Measurements from ENCODE around the gene RASAL1.
"Not testable (repeated sequence)": the region's sequence is repeated elsewhere in the genome, so short reads cannot be mapped to it uniquely, and the experiment has no call there.

RASAL1 gene

GRCh38 chr12:113142173-113142885, 6.8 kb upstream of the RASAL1 start:
- DNase-seq (ENCODE audit: low read depth, low spot score), result no peak

GRCh38 chr12:113141716-113142115, 6.2 kb upstream of the RASAL1 start:
- DNase-seq (ENCODE audit: low read depth, low spot score), result not testable (repeated sequence)

DNA sequence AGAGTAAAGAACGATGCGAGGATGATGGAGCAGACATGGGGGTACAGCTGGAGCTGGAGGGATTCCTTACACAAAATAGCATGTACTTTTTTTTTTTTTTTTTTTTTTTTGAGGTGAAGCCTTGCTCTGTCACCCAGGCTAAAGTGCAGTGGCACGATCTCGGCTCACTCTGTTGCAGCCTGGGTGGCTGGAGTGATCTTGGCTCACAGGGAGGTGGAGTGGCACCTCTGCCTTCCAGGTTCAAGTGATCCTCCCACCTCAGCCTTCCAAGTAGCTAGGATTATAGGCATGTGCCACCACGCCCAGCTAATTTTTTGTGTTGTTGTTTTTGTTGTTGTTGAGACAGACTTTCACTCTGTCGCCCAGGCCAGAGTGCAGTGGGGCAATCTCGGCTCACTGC, 5.1 kb upstream of the RASAL1 start:
- no peak for DNase-seq (ENCODE audit: low read depth, low spot score)

GRCh38 chr12:113138826-113139225, 3.3 kb upstream of the RASAL1 start:
- no peak for DNase-seq (ENCODE audit: low read depth, low spot score)

DNA sequence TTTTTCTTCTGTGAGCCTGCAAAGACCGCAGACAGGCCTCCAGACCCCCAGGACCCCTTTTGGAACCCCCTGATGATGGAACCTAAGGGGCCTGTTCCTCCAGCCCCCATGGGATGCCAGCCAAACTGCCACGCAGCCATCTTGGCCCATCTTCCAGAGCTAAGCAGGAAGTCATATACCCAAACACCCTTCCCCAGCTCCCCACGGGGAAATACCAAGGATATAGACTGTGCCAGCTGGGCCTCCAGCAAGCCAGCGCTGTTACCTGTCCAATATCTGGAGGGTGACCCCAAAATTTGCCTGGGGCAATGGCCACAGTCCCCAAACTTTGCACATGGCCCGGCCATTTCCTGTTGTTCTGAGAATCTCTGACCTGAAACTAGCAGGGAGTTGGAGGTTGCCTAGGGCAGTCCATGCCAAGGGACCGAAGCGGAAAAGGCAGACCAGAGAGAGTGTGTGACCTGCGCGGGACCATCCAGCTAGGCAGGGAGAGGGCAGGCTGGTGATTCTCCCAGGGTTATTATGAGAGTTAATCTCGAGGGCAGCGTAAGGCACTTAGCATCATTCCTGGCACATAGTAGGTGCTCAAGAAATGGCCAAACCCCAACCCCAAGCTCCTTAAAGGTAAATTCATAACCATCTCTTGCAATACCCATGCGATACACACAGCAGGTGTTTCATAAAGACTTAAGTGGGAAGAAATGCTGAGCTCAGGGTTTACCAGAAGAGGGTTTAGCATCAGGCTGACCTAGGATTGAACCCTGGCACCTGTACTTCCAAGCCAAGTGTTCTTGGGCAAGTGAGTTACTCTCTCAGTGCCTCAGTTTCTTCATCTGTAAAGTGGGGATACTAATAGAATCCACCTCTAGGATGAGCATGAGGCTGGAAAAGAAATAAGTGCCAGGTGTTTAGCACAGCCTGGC, 2.6 kb upstream of the RASAL1 start:
- DNase-seq (ENCODE audit: low read depth, low spot score), result no peak

GRCh38 chr12:113136990-113137511, 1.5 kb upstream of the RASAL1 start:
- DNase-seq (ENCODE audit: low read depth, low spot score), result no peak

DNA sequence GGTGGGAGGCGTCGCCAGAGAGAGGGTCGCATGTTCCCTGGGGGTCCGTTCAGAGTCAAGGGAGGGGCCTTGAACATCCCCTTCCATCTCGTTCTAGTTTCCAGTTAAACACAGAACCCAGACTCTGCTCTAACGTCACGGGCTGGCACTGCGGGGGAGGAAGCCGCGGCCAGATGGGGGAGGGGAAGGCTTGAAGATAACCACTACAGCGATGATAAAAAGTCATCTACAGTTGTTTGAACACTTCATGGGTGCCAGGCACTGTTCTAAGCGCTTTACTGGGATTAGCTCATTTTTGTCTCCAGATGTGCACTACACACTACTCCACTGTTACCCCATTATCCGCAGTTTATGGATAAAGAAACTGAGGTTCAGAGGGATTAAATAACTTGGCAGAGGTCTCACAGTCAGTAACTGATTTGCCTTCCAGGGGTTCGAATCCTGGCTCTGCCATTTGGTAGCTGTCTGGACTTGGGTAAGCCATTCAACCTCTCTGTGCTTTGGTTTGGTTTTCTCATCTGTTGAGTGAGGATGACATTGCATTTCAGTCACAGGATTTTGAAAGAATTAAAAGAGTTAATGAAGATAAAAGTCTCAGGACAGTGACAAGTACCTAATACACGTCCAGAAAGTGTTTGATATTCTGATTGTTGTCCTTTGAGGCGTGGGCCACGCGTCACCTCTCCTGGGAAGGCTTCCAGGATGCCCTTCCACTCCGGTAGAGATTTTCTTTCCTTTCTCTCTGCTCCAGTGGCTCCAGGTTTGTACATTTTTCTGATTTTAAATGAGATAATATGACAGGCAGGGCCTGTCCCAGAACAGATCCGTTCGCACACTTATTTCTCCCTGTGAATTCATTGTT, 798 bp upstream of the RASAL1 start:
- DNase-seq (ENCODE audit: low read depth, low spot score), result peak; percentile 11

DNA sequence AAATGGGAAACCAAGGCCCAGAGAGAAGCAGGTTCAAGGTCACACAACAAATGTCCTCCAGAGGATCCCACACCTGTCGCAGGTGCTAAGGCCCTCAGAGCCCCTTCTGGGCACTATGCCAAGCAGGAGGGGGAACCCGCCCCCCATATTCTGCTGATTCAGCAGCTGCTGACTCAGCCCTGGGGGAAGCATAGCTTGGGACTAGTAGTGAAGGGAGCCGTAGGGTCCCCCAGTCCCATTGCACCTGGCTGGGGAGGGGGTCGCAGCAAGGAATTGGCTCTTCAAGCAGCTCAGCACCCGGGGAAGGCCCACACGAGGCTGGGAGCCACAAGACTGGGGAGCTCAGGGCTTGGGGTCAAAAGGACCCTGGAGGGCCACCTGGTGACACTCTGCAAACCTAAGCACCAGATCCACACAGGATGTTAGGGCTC, 1.0 kb downstream of the RASAL1 start:
- no peak for DNase-seq (ENCODE audit: low read depth, low spot score)

GRCh38 chr12:113134071-113134470, 1.5 kb downstream of the RASAL1 start:
- no peak for DNase-seq (ENCODE audit: low read depth, low spot score)

DNA sequence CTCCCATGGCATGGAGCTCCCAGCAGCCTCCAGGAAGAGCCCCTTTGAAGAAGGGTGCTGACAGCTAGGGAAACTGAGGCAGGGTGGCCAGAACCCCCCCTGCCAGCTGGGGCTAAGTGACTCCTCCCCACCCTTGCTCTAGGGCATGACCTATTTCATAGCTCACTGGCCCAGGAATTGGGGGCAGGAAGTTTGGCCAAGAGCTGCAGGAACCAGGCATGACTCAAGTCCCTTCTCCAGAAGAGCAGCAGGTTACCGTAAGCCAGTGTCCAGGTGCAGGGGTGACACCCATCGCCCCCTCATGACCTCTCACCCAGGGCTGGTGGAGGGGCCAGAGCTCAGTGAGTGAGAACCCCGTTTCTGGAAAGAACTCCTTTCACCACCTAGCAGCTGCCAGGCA, 1.9 kb downstream of the RASAL1 start:
- no peak for DNase-seq (ENCODE audit: low read depth, low spot score)

- no peak for DNase-seq (ENCODE audit: low read depth, low spot score)
Observed at GRCh38 chr12:113133036-113133435, 2.5 kb downstream of the RASAL1 start.

DNA sequence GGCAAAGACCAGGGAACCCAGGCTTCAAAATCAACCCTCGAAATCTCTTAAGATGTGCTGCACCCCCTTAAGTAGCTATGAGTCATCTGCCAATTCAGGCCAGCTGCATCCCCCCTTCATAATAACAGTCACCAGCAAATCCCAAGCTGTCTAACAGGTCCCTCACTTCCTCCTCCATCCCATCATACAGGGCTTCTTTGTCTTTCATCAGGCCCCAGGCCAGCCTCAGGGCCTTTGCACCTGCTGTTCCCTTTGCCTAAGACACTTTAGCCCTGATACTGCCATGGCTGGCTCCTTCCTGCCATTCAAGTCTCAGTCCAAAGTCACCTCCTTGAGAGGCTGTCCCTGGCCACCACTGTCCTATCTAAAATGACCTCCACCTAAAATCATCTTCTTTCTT, 4.0 kb downstream of the RASAL1 start:
- DNase-seq (ENCODE audit: low read depth, low spot score), result no peak

DNA sequence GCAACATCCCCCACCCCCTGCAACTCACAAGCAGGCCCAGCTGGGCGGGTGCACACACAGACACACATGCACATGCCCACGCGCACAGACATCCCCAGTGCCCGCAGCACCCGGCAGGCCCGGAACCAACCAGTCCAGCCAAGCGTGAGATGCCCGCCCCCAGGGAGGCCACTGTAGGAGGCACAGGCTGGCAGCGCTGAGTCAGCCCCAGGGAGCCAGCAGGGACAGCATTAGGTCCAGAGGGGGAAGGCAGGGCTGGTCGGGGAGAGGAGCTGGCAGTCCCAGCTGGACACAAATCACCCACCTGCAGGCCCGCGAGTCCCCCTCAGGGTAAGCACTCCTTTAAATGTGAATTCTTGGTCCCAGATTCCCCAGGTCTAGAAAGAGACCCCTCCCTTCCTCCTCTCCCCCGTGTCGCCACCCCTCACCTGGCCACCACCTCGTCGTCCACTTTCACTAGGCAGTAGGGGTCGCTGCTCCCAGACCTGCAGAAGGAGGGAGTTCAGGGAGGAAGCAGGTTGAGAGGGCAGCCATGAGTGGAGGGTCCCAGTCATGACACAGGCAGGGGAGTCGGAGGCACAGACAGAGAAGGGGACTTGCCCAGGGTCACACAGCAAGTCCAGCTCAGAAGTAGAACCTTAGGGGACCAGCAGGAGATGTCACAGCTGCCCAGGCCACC, 5.0 kb downstream of the RASAL1 start:
- DNase-seq (ENCODE audit: low read depth, low spot score), result no peak

- DNase-seq (ENCODE audit: low read depth, low spot score), result no peak
Observed at GRCh38 chr12:113129664-113130456, 5.7 kb downstream of the RASAL1 start.

- no peak for DNase-seq (ENCODE audit: low read depth, low spot score)
Observed at GRCh38 chr12:113128802-113129663, 6.5 kb downstream of the RASAL1 start.

DNA sequence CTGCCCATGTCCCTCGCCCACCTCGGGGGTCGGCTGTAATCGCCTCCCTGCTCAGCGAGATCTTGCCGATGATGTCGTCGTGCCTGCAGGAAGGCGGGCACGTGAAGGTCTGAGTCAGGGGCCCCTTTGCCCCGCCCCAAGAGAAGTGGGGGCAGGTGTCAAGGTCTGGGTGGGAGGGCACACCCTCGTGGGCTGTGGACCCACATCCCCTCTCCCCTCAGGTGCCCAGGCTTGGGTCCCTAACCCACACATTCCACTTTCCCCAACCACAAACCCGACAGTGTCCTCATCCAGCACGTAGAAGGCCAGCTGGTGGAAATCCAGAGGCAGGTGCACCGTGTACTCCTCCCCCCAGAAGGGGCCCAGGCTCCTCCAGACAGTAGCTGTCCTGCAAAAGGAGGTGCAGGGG, 7.8 kb downstream of the RASAL1 start:
- no peak for DNase-seq (ENCODE audit: low read depth, low spot score)

- DNase-seq (ENCODE audit: low read depth, low spot score), result no peak
Observed at GRCh38 chr12:113120670-113121370, 14.7 kb downstream of the RASAL1 start.

- DNase-seq (ENCODE audit: low read depth, low spot score), result no peak
Observed at GRCh38 chr12:113119980-113120669, 15.4 kb downstream of the RASAL1 start.
